Measurements from ENCODE around the gene C19orf33.

DNA sequence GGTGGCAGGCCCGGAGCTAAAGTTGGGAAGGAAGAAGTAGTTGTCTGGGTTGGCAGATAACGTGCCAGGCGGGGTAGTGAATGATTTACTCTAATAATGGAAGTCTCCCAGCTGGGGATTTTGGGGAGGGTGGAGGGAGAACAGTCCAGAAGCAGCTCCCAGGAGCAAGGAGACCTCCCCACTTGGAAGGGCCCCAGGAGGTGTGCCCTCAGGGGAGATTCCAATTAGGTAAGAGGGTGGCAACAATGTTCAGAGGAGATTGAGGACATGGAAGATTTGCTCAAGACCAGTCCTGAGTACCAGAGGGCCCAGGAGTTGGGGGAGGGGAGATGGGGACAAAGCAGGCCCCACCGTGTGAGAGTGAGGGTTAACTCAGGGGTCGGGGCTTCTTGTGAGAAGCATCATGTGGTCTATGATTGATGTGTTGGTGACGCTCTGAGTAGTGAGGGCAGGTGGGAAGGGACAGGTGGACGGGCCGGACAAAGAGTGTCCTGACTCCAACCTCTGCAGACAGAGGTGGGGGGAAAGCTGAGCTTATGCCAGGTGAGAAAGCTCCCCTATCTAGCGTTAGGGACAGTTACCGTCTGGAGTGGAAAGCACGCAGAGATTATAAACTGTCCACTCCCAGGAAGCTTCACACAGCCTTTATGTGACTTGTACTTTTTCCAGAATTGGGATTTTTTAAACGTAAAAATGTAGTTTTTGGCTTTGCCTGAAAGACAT, 36.1 kb upstream of the C19orf33 start:
- TF ChIP-seq, protein P1, sequence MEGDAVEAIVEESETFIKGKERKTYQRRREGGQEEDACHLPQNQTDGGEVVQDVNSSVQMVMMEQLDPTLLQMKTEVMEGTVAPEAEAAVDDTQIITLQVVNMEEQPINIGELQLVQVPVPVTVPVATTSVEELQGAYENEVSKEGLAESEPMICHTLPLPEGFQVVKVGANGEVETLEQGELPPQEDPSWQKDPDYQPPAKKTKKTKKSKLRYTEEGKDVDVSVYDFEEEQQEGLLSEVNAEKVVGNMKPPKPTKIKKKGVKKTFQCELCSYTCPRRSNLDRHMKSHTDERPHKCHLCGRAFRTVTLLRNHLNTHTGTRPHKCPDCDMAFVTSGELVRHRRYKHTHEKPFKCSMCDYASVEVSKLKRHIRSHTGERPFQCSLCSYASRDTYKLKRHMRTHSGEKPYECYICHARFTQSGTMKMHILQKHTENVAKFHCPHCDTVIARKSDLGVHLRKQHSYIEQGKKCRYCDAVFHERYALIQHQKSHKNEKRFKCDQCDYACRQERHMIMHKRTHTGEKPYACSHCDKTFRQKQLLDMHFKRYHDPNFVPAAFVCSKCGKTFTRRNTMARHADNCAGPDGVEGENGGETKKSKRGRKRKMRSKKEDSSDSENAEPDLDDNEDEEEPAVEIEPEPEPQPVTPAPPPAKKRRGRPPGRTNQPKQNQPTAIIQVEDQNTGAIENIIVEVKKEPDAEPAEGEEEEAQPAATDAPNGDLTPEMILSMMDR (IDR thresholded peaks at IDR 0.05) = no peak
- no peak for TF ChIP-seq POLR2A (IDR thresholded peaks at IDR 0.05)
